HuH-7.5 (cell line): ENCODE results near the gene NPNT.

Source experiments
- DNase-seq: peaks from one replicate; pipeline ENCODE4 v3.0.0; 2011; ENCODE audit warnings: low spot score

The NPNT gene

GRCh38 chr4:105971036-105971435 lies 75.8 kb downstream of the NPNT start:
- no peak for DNase-seq

GRCh38 chr4:105972946-105973621 lies 77.8 kb downstream of the NPNT start:
- DNase-seq = no peak

GRCh38 chr4:105976915-105977314 lies 81.6 kb downstream of the NPNT start:
- no peak for DNase-seq

- DNase-seq = no peak
Observed at GRCh38 chr4:105978684-105979296, 83.5 kb downstream of the NPNT start.

GRCh38 chr4:105979506-105979905 lies 84.2 kb downstream of the NPNT start:
- no peak for DNase-seq

- no peak for DNase-seq
Observed at GRCh38 chr4:105988671-105989070, 93.4 kb downstream of the NPNT start.

GRCh38 chr4:105989485-105990242 lies 94.4 kb downstream of the NPNT start:
- DNase-seq = no peak

- DNase-seq = no peak
Observed at GRCh38 chr4:105990933-105991332, 95.7 kb downstream of the NPNT start.

GRCh38 chr4:105991726-105992125 lies 96.5 kb downstream of the NPNT start:
- DNase-seq = no peak

- DNase-seq = no peak
Observed at GRCh38 chr4:105992641-105993305, 97.5 kb downstream of the NPNT start.

GRCh38 chr4:105994061-105994460 lies 98.8 kb downstream of the NPNT start:
- DNase-seq = no peak

- no peak for DNase-seq
Observed at GRCh38 chr4:105994841-105995501, 99.7 kb downstream of the NPNT start.

- no peak for DNase-seq
Observed at GRCh38 chr4:105996845-105997244, 101.6 kb downstream of the NPNT start.

- DNase-seq = peak; percentile 16
Observed at GRCh38 chr4:105998171-105999063, 103.1 kb downstream of the NPNT start.

GRCh38 chr4:106002994-106003393 lies 107.7 kb downstream of the NPNT start:
- no peak for DNase-seq

GRCh38 chr4:106010761-106011160 lies 115.5 kb downstream of the NPNT start:
- no peak for DNase-seq

- no peak for DNase-seq
Observed at GRCh38 chr4:106011387-106011786, 116.1 kb downstream of the NPNT start.

- DNase-seq = no peak
Observed at GRCh38 chr4:106017975-106018374, 122.7 kb downstream of the NPNT start.

- no peak for DNase-seq
Observed at GRCh38 chr4:106019771-106020170, 124.5 kb downstream of the NPNT start.
